ENCODE results near the gene IVNS1ABP.

DNA sequence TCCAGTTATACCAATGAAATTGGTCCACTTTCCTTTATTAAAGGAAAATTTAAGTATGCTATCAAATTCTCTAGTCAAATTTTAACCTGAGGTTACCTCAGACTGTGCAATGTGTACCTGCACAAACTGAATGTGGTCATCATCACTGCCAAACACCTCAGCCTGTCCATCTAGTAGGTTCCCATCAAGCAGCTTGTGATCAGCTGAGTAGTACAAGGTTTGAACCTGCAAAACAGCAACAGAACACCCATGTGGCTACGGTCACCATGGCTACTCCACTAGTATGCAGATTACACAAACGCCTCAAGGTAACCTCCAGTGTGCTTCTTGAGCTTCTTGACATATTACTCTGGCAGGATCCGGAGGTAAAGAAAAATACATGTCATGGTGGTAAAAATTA, 11.6 kb downstream of the IVNS1ABP start:
- TF ChIP-seq, protein P1, sequence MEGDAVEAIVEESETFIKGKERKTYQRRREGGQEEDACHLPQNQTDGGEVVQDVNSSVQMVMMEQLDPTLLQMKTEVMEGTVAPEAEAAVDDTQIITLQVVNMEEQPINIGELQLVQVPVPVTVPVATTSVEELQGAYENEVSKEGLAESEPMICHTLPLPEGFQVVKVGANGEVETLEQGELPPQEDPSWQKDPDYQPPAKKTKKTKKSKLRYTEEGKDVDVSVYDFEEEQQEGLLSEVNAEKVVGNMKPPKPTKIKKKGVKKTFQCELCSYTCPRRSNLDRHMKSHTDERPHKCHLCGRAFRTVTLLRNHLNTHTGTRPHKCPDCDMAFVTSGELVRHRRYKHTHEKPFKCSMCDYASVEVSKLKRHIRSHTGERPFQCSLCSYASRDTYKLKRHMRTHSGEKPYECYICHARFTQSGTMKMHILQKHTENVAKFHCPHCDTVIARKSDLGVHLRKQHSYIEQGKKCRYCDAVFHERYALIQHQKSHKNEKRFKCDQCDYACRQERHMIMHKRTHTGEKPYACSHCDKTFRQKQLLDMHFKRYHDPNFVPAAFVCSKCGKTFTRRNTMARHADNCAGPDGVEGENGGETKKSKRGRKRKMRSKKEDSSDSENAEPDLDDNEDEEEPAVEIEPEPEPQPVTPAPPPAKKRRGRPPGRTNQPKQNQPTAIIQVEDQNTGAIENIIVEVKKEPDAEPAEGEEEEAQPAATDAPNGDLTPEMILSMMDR (IDR thresholded peaks at IDR 0.05), result no peak
- TF ChIP-seq POLR2AphosphoS5 (IDR thresholded peaks at IDR 0.05), result no peak

Measured in prostate gland (tissue), 2 donors.